22Rv1 (cell line): ENCODE data around the gene LTK.

Source experiments
- CTCF ChIP-seq: fragments of 450-650 bp; IDR thresholded peaks from 2 replicates; pipeline ENCODE4 v1.5.1; 2017; ENCODE audit warnings: mild to moderate bottlenecking
- ZFX ChIP-seq: fragments of 450-650 bp; IDR thresholded peaks from 2 replicates; pipeline ENCODE4 v1.6.1; 2017; ENCODE audit warnings: antibody characterized with exemption, borderline replicate concordance

GRCh38 chr15:41517895-41518449 lies 4.3 kb upstream of the LTK start:
- TF ChIP-seq CTCF (no peak), ZFX (no peak)
